ENCODE results near the gene ZNF827.

The ZNF827 gene

DNA sequence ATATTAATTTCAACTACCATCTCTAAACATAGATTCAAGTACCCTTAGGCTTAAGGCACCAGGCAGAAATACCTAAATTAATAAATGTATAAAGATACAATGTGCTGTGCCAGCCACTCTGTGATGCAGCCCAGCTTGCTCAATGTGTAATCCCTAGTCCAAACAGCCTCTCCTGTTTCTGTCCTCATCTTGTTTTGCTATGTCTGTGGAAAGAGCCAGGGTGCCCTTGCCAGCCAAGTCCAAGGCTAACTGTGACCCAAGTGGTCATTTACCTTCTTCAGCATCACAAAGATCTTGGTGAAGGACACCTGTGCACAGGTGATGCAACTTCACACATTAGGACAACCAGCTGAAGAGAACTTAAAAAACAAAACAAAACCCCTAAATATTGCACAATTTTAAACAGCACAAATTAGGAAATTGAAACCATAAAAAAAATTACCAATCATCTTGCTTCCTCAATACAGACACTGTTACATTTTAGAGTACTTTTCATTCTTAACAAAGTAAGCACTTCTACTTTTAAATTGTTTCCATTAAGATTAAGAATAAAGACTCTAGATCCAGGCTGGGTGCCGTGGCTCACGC, 169.1 kb downstream of the ZNF827 start:
- no peak for ATAC-seq
- no peak for TF ChIP-seq SNAI2 (CRISPR knock-in tag; IDR thresholded peaks at IDR 0.05)
- TF ChIP-seq ZC3H10 (CRISPR knock-in tag; IDR thresholded peaks at IDR 0.05): no peak
- TF ChIP-seq ISL1 (CRISPR knock-in tag; IDR thresholded peaks at IDR 0.05): no peak
- no peak for TF ChIP-seq TOX (CRISPR knock-in tag; IDR thresholded peaks at IDR 0.05; ENCODE audit: borderline replicate concordance)
- TF ChIP-seq TCF4 (CRISPR knock-in tag; IDR thresholded peaks at IDR 0.05; ENCODE audit: borderline replicate concordance): no peak
- TF ChIP-seq ESRRG (CRISPR knock-in tag; IDR thresholded peaks at IDR 0.05): no peak
- TF ChIP-seq GLIS3 (CRISPR knock-in tag; IDR thresholded peaks at IDR 0.05): no peak
- TF ChIP-seq, protein P1, sequence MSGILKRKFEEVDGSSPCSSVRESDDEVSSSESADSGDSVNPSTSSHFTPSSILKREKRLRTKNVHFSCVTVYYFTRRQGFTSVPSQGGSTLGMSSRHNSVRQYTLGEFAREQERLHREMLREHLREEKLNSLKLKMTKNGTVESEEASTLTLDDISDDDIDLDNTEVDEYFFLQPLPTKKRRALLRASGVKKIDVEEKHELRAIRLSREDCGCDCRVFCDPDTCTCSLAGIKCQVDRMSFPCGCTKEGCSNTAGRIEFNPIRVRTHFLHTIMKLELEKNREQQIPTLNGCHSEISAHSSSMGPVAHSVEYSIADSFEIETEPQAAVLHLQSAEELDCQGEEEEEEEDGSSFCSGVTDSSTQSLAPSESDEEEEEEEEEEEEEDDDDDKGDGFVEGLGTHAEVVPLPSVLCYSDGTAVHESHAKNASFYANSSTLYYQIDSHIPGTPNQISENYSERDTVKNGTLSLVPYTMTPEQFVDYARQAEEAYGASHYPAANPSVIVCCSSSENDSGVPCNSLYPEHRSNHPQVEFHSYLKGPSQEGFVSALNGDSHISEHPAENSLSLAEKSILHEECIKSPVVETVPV (CRISPR knock-in tag; IDR thresholded peaks at IDR 0.05): no peak
- no peak for TF ChIP-seq ARNTL (CRISPR knock-in tag; IDR thresholded peaks at IDR 0.05; ENCODE audit: borderline replicate concordance, low read depth)

DNA sequence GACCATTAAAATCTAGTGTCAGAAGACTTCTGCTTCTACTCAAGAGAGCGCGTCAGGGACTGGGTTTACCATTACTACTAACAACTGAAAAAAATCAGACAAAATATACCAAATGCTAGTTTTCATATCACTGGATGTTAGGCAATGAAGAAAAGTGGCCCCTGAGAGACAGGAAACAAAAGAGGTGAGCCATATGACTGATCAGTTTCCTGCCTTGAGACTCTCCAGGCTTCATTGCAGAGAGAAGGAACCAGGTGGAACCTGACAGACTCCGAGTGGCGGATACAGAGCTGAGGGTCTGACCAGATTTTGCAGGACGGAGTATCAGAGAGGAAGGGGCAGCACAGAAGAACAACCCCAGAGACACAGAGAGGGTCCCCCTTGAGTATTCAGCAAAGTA, 172.3 kb downstream of the ZNF827 start:
- no peak for ATAC-seq
- TF ChIP-seq PPARA (CRISPR knock-in tag; IDR thresholded peaks at IDR 0.05; ENCODE audit: borderline replicate concordance): no peak
- TF ChIP-seq ZFP30 (CRISPR knock-in tag; IDR thresholded peaks at IDR 0.05): no peak
- no peak for TF ChIP-seq ZNF70 (CRISPR knock-in tag; IDR thresholded peaks at IDR 0.05)
- TF ChIP-seq ZNF565 (CRISPR knock-in tag; conservative IDR thresholded peaks at IDR 0.05; ENCODE audit: low read depth): no peak
- TF ChIP-seq TOX (CRISPR knock-in tag; IDR thresholded peaks at IDR 0.05; ENCODE audit: borderline replicate concordance): no peak
- no peak for TF ChIP-seq OSR1 (CRISPR knock-in tag; IDR thresholded peaks at IDR 0.05)
- TF ChIP-seq GLIS3 (CRISPR knock-in tag; IDR thresholded peaks at IDR 0.05): no peak
- TF ChIP-seq, protein P2, sequence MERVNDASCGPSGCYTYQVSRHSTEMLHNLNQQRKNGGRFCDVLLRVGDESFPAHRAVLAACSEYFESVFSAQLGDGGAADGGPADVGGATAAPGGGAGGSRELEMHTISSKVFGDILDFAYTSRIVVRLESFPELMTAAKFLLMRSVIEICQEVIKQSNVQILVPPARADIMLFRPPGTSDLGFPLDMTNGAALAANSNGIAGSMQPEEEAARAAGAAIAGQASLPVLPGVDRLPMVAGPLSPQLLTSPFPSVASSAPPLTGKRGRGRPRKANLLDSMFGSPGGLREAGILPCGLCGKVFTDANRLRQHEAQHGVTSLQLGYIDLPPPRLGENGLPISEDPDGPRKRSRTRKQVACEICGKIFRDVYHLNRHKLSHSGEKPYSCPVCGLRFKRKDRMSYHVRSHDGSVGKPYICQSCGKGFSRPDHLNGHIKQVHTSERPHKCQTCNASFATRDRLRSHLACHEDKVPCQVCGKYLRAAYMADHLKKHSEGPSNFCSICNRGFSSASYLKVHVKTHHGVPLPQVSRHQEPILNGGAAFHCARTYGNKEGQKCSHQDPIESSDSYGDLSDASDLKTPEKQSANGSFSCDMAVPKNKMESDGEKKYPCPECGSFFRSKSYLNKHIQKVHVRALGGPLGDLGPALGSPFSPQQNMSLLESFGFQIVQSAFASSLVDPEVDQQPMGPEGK (CRISPR knock-in tag; IDR thresholded peaks at IDR 0.05; ENCODE audit: borderline replicate concordance): no peak
- TF ChIP-seq, protein P3, sequence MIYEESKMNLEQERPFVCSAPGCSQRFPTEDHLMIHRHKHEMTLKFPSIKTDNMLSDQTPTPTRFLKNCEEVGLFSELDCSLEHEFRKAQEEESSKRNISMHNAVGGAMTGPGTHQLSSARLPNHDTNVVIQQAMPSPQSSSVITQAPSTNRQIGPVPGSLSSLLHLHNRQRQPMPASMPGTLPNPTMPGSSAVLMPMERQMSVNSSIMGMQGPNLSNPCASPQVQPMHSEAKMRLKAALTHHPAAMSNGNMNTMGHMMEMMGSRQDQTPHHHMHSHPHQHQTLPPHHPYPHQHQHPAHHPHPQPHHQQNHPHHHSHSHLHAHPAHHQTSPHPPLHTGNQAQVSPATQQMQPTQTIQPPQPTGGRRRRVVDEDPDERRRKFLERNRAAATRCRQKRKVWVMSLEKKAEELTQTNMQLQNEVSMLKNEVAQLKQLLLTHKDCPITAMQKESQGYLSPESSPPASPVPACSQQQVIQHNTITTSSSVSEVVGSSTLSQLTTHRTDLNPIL (CRISPR knock-in tag; IDR thresholded peaks at IDR 0.05; ENCODE audit: low read depth): no peak
- TF ChIP-seq ESRRG (CRISPR knock-in tag; IDR thresholded peaks at IDR 0.05): no peak
- TF ChIP-seq, protein P1 (CRISPR knock-in tag; IDR thresholded peaks at IDR 0.05): no peak
- no peak for TF ChIP-seq RARB (CRISPR knock-in tag; IDR thresholded peaks at IDR 0.05)
- no peak for TF ChIP-seq CSDC2 (CRISPR knock-in tag; IDR thresholded peaks at IDR 0.05)
- TF ChIP-seq, protein P4, sequence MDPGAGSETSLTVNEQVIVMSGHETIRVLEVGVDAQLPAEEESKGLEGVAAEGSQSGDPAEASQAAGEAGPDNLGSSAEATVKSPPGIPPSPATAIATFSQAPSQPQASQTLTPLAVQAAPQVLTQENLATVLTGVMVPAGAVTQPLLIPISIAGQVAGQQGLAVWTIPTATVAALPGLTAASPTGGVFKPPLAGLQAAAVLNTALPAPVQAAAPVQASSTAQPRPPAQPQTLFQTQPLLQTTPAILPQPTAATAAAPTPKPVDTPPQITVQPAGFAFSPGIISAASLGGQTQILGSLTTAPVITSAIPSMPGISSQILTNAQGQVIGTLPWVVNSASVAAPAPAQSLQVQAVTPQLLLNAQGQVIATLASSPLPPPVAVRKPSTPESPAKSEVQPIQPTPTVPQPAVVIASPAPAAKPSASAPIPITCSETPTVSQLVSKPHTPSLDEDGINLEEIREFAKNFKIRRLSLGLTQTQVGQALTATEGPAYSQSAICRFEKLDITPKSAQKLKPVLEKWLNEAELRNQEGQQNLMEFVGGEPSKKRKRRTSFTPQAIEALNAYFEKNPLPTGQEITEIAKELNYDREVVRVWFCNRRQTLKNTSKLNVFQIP (CRISPR knock-in tag; IDR thresholded peaks at IDR 0.05; ENCODE audit: borderline replicate concordance, low read depth): no peak
- TF ChIP-seq TCF4 (CRISPR knock-in tag; IDR thresholded peaks at IDR 0.05; ENCODE audit: borderline replicate concordance): no peak
- no peak for TF ChIP-seq ZC3H10 (CRISPR knock-in tag; IDR thresholded peaks at IDR 0.05)

DNA sequence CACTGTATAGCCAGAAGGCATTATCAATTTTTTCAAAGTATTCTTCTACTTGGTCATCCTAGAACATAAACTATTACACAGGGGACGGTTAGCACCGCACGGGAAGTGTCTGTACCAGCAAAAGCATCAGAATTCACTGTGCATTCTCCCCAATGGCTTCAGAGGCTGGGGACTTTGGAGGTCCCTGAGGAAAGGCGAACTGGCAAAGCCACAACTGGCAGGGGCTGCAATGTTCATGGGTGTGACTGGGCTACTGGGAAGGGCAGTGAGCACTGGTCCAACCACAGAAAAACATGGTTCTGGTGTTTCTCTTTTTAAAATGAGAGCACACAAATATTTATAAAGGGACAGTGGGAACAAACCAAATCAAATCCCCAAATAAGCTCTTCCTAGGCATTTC, 175.2 kb downstream of the ZNF827 start:
- ATAC-seq: no peak
- TF ChIP-seq, protein P3 (CRISPR knock-in tag; IDR thresholded peaks at IDR 0.05; ENCODE audit: low read depth): no peak
- no peak for TF ChIP-seq ISL1 (CRISPR knock-in tag; IDR thresholded peaks at IDR 0.05)
- TF ChIP-seq, protein P1 (CRISPR knock-in tag; IDR thresholded peaks at IDR 0.05): no peak
